Progenitor cell of endocrine pancreas (in vitro differentiated cells): ENCODE measurements around the gene MICU2. TPM values are rescaled to one million over a fixed set of nuclear protein-coding genes. Genes with fewer than 3 reads are reported as not detected.

Experiments used
- DNase-seq: peaks from one replicate; pipeline ENCODE4 v3.0.0; 2021; ENCODE audit warnings: low spot score; ENCODE audit not compliant: unreplicated experiment
- H3K27ac Mint-ChIP-seq: 2 replicates; pipeline ENCODE4 v1.8.0; 2021; ENCODE audit warnings: mild to moderate bottlenecking, moderate library complexity, mixed read lengths
- H3K27me3 Mint-ChIP-seq: 2 replicates; pipeline ENCODE4 v1.8.0; 2021; ENCODE audit warnings: mixed read lengths
- H3K36me3 Mint-ChIP-seq: 2 replicates; pipeline ENCODE4 v1.8.0; 2022; ENCODE audit warnings: mixed read lengths; ENCODE audit not compliant: insufficient read depth
- H3K4me1 Mint-ChIP-seq: 2 replicates; pipeline ENCODE4 v1.8.0; 2021; ENCODE audit warnings: low read depth, mixed read lengths
- H3K4me3 Mint-ChIP-seq: 2 replicates; pipeline ENCODE4 v1.8.0; 2021; ENCODE audit warnings: low read depth, mild to moderate bottlenecking, moderate library complexity, mixed read lengths
- H3K9me3 Mint-ChIP-seq: 2 replicates; pipeline ENCODE4 v1.8.0; 2021; ENCODE audit warnings: low read depth, mixed read lengths
- total RNA-seq: library from RNA; stranded (reverse); gene quantifications from 2 replicates; pipeline ENCODE4 v1.2.1, GENCODE V29; 2021
- TF ChIP-seq, protein P1 (sequence below): fragments of 200-600 bp; sonication (generic); IDR thresholded peaks from one replicate; pipeline ENCODE4 v1.5.0; 2021; ENCODE audit warnings: antibody characterized with exemption, mild to moderate bottlenecking; ENCODE audit not compliant: unreplicated experiment

Gene MICU2
- total RNA-seq, 1 donor from 2014 or later, result 45.3 TPM

DNA sequence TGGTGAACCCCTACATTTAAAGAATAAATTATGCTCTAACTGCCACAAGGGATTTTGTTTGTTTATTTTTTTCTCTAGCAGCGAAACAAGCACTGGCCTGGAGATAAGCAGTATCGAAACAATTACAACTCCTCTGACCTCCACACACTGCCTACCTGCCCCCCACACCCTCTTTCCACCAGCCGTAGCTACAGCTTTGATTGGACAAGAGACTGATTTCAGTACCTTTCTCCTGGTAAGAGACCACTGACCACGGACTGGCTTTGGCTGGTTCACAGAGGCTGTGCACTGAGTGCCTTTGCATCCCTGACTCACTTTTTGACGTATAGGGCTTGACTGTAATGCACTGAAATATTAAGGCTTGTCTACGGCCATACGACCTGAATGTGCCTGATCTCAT lies 137.4 kb downstream of the MICU2 start:
- peaks cover 28% of the 10 kb centered on the region for H3K4me1 Mint-ChIP-seq
- H3K4me3 Mint-ChIP-seq, result peak overlapping the region; percentile 27
- H3K27me3 Mint-ChIP-seq, result no peaks in the 10 kb centered on the region
- peaks cover 9% of the 10 kb centered on the region for H3K36me3 Mint-ChIP-seq
- TF ChIP-seq, protein P1, sequence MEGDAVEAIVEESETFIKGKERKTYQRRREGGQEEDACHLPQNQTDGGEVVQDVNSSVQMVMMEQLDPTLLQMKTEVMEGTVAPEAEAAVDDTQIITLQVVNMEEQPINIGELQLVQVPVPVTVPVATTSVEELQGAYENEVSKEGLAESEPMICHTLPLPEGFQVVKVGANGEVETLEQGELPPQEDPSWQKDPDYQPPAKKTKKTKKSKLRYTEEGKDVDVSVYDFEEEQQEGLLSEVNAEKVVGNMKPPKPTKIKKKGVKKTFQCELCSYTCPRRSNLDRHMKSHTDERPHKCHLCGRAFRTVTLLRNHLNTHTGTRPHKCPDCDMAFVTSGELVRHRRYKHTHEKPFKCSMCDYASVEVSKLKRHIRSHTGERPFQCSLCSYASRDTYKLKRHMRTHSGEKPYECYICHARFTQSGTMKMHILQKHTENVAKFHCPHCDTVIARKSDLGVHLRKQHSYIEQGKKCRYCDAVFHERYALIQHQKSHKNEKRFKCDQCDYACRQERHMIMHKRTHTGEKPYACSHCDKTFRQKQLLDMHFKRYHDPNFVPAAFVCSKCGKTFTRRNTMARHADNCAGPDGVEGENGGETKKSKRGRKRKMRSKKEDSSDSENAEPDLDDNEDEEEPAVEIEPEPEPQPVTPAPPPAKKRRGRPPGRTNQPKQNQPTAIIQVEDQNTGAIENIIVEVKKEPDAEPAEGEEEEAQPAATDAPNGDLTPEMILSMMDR, result no peak
- peaks cover 14% of the 10 kb centered on the region for H3K9me3 Mint-ChIP-seq
- peak overlapping the region; percentile 99 for H3K27ac Mint-ChIP-seq
- DNase-seq, result no peak

DNA sequence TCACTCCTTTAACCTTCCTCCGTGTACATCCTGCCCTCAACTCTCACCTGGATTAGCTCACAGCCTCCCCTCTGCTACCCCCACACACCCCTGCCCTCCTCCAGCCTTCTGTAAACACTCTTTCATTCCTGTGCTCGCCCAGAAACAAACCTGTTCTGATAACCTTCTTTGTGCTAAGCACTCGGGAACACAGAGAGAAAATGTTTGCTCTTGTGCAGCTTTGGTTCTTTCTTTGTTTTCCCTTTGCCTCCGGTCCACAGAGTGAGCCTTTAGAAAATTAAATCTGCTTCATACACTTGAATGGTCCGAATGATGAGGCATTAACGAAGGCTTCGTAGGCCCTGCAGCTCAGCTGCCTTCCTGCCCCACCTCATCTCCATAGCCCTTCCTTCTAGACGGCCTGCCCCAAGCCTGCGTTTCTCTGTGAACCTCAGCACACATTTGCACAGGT lies 138.2 kb downstream of the MICU2 start:
- peak; percentile 27 for DNase-seq
- H3K27ac Mint-ChIP-seq, result peak overlapping the region; percentile 99

DNA sequence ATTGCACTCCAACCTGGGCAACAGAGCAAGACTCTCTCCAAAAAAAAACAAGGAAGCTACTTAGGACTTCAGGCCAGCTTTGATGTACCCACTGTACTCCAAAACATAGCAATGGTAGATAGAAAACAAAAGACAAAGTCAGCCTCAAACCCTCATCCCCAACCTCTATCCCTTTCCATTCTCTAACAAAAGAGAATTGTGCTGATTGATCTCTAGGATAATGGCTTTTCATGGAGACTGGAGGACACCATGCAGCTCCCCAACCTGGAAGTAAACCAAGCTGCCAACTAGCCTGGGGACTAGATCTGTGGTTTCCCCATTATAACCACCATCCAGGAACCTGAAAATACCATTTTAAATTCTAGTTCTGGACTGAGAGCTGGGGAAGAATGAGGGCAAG lies 140.5 kb downstream of the MICU2 start:
- H3K27me3 Mint-ChIP-seq, result no peaks in the 10 kb centered on the region
- H3K4me1 Mint-ChIP-seq, result peaks cover 26% of the 10 kb centered on the region
- DNase-seq, result no peak
- H3K27ac Mint-ChIP-seq, result peak overlapping the region; percentile 45
- no peaks in the 10 kb centered on the region for H3K9me3 Mint-ChIP-seq
- TF ChIP-seq, protein P1, result no peak
- H3K36me3 Mint-ChIP-seq, result no peaks in the 10 kb centered on the region
- no peak overlapping the region for H3K4me3 Mint-ChIP-seq

More for the DNA sequence above, 138.2 kb downstream of the MICU2 start:
- TF ChIP-seq, protein P1, result no peak
- Mint-ChIP-seq H3K27me3 (no peaks in the 10 kb centered on the region), H3K9me3 (peaks cover 10% of the 10 kb centered on the region), H3K4me1 (peaks cover 28% of the 10 kb centered on the region), H3K4me3 (peak overlapping the region; percentile 27), H3K36me3 (peaks cover 8% of the 10 kb centered on the region)

DNA sequence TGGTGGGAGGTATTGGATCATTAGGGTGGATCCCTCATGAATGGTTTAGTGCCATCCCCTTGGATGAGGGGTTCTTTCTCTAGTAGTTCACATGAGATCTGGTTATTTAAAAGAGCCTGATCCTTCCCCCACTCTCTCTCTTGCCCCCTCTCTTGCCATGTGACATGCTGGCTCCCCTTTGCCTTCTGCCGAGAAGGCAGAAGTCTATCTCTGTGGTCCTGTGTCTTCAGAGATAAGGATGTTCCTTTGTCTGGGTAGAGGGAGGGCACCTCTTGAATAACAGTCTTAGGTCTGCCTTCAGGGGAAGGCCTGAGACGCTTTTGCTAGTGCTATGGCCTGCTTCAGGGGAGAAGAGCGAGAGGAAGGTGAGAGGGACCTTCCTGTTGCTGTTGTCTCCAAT lies 142.8 kb downstream of the MICU2 start:
- H3K27ac Mint-ChIP-seq, result no peak overlapping the region
- H3K27me3 Mint-ChIP-seq, result no peaks in the 10 kb centered on the region
- peaks cover 25% of the 10 kb centered on the region for H3K4me1 Mint-ChIP-seq
- TF ChIP-seq, protein P1, result no peak
- H3K36me3 Mint-ChIP-seq, result no peaks in the 10 kb centered on the region
- no peaks in the 10 kb centered on the region for H3K9me3 Mint-ChIP-seq
- DNase-seq, result no peak
- no peak overlapping the region for H3K4me3 Mint-ChIP-seq

DNA sequence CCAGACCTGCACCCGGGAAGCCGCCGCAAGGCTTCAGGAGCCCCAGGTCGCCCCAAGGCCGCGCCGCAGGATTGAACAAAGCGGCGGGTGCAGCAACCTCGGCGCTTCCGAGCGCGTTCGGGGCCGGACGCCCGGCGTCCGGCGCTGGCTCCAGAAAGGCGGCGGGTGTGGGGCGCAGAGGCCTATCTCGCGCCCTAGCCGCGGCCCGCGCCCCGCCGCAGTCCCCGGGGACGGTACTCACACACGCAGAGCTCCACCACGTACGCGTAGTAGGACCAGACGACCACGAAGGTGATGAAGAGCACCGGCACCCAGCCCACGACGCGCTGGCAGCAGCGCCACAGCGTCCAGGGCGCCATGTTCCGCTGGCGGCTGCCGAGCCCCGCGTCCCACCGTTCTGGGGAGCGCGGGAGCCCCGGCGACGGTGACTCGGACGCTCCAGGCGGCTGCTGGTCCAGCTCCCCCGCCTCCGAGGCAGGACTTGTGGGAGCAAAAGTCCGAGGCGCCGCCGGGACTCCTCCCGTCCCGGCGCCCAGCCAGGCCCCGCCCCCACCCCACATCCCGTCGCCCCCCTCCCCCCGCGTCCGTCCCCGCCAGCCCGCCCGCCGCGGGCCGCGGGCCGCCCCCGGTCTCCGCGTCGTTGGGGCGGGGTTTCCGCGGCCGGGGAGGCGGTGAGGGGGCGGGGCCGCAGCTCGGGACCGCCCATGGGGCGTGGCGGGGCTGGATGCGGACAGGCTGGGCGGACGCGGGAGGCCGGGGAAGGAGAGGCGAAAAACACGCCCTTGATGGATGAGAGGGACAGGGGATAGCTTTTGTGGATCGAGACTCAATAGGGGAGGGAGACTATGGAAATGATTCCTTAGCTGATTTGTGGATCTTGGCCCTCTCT lies 144.9 kb downstream of the MICU2 start, which contains the start of gene ZDHHC20:
Gene ZDHHC20 (minus strand): TSS at position 491 of the 889 bp plus-strand sequence. CDS start 132 bp downstream, at position 359.
- Mint-ChIP-seq H3K27me3 (no peaks in the 10 kb centered on the region), H3K9me3 (peaks cover 10% of the 10 kb centered on the region), H3K36me3 (peaks cover 12% of the 10 kb centered on the region), H3K4me3 (peak within 1 kb of the TSS; percentile 96), H3K27ac (peak within 1 kb of the TSS; percentile 97), H3K4me1 (peaks cover 14% of the 10 kb centered on the region)
- DNase-seq, result peak; percentile 90
- TF ChIP-seq, protein P1, result no peak
